ENCODE data around the gene NCOA6.

- TF ChIP-seq CTCF (conservative IDR thresholded peaks at IDR 0.05 in 1 of 2, IDR thresholded peaks at IDR 0.05 in 1 of 2; ENCODE audit: low read depth in 1 of 2, low read length in 2 of 2) = no peak
- no peak for TF ChIP-seq EZH2 (IDR thresholded peaks at IDR 0.05; ENCODE audit: low read length, missing control alignments)
Measured at GRCh38 chr20:34798328-34798727, 27.1 kb downstream of the NCOA6 start.
